ENCODE results near the gene MKNK2. TPM values are rescaled to one million over a fixed set of nuclear protein-coding genes. Genes with fewer than 3 reads are reported as not detected.

MKNK2 gene
- polyA plus RNA-seq, 1 of the 3 experiments (the other 2 are of a cell fraction), result 65.4 TPM

DNA sequence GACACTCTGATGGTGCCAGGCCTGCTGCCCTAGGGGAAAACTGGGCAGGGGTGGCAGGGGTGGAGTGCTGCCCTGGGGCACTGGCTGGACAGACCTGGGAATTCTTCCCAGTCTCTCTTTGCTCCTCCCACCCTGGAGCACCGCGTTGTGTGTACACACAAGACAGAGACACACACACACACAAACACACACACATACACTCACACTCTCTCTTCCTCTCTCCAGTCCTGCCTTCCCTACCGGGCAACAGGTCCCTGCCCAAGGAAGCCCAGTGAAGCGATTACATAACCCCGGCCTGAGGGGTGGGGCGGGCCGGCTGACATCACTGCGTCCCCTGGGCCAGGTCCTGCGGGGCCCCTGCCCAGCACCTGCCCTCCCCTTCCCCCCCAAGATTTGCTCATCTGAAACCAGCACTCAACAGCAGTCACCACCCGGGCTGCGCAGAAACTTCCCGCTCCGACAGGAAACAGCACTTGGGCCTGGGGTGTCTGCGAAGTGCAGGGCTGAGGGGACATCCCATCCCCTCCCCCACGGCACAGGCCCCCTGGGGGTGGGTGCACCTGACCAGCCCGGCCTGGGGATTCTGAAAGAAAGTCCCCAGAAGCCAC, 1.2 kb downstream of the MKNK2 start:
- Histone ChIP-seq H3K4me2 (peak overlapping the region; percentile 98), H3F3A (replicated peaks; ENCODE audit: insufficient read depth) (peaks cover 14% of the 10 kb centered on the region), H3K4me3 (ENCODE audit: low read depth in 2 of 2, low read length in 1 of 2) (peak overlapping the region; percentile 90 to 94), H3K9ac (peak overlapping the region; percentile 82), H3K9me3 (no peaks in the 10 kb centered on the region), H3K9me2 (no peaks in the 10 kb centered on the region), H3K79me2 (ENCODE audit: insufficient read depth) (peaks cover 45% of the 10 kb centered on the region), H2AFZ (ENCODE audit: low read depth) (no peak overlapping the region), H3K36me3 (replicated peaks in 1 of 2; ENCODE audit: control insufficient read depth in 1 of 2, insufficient read depth in 2 of 2, low read length in 1 of 2) (peaks cover 0 to 23% of the 10 kb centered on the region in 2 experiments), H3K4me1 (ENCODE audit: control insufficient read depth in 1 of 2, insufficient read depth in 2 of 2, low read depth in 1 of 2, low read length in 1 of 2) (peaks cover 20 to 52% of the 10 kb centered on the region in 2 experiments; a peak in 2 of 4 replicates), H3K27me3 (ENCODE audit: insufficient read depth) (no peaks in the 10 kb centered on the region), H3K27ac (ENCODE audit: low read depth in 2 of 2, low read length in 1 of 2) (peak overlapping the region; percentile 28 to 76; a peak in 3 of 4 replicates), H4K20me1 (ENCODE audit: insufficient read depth) (peaks cover 58% of the 10 kb centered on the region)
- WGBS (ENCODE audit: low lambda C conversion rate), result under 1% methylated on average over 13 of the region's 16 CpGs
- TF ChIP-seq POLR2AphosphoS5 (IDR thresholded peaks at IDR 0.05; ENCODE audit: low read depth, low read length) (no peak), FOXM1 (IDR thresholded peaks at IDR 0.05; ENCODE audit: low read depth) (no peak), SMC3 (IDR thresholded peaks at IDR 0.05; ENCODE audit: low read depth, low read length) (no peak), RXRA (IDR thresholded peaks at IDR 0.05; ENCODE audit: borderline replicate concordance, low read depth) (no peak), GABPA (IDR thresholded peaks at IDR 0.05; ENCODE audit: low read depth) (no peak), FOSL2 (IDR thresholded peaks at IDR 0.05; ENCODE audit: borderline replicate concordance, low read depth) (no peak), MEF2A (IDR thresholded peaks at IDR 0.05; ENCODE audit: borderline replicate concordance, low read depth) (no peak), NRF1 (IDR thresholded peaks at IDR 0.05; ENCODE audit: low read depth, low read length) (0 out of 2 replicates have a peak, but pooled peaks have one; percentile 9), SIN3A (IDR thresholded peaks at IDR 0.05; ENCODE audit: borderline replicate concordance, low read depth, low read length) (0 out of 2 replicates have a peak, but pooled peaks have one; percentile 37), GATA2 (CRISPR knock-in tag; IDR thresholded peaks at IDR 0.05) (no peak), MXI1 (IDR thresholded peaks at IDR 0.05; ENCODE audit: low read depth, low read length) (0 out of 2 replicates have a peak, but pooled peaks have one; percentile 28)
- TF ChIP-seq, protein P1, sequence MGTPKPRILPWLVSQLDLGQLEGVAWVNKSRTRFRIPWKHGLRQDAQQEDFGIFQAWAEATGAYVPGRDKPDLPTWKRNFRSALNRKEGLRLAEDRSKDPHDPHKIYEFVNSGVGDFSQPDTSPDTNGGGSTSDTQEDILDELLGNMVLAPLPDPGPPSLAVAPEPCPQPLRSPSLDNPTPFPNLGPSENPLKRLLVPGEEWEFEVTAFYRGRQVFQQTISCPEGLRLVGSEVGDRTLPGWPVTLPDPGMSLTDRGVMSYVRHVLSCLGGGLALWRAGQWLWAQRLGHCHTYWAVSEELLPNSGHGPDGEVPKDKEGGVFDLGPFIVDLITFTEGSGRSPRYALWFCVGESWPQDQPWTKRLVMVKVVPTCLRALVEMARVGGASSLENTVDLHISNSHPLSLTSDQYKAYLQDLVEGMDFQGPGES (IDR thresholded peaks at IDR 0.05; ENCODE audit: low read depth, low read length), result no peak
- TF ChIP-seq, protein P2, sequence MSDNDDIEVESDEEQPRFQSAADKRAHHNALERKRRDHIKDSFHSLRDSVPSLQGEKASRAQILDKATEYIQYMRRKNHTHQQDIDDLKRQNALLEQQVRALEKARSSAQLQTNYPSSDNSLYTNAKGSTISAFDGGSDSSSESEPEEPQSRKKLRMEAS (IDR thresholded peaks at IDR 0.05; ENCODE audit: low read depth), result no peak
- TF ChIP-seq, protein P3, sequence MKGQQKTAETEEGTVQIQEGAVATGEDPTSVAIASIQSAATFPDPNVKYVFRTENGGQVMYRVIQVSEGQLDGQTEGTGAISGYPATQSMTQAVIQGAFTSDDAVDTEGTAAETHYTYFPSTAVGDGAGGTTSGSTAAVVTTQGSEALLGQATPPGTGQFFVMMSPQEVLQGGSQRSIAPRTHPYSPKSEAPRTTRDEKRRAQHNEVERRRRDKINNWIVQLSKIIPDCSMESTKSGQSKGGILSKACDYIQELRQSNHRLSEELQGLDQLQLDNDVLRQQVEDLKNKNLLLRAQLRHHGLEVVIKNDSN (IDR thresholded peaks at IDR 0.05; ENCODE audit: borderline replicate concordance, low read depth), result no peak
- TF ChIP-seq, protein P4, sequence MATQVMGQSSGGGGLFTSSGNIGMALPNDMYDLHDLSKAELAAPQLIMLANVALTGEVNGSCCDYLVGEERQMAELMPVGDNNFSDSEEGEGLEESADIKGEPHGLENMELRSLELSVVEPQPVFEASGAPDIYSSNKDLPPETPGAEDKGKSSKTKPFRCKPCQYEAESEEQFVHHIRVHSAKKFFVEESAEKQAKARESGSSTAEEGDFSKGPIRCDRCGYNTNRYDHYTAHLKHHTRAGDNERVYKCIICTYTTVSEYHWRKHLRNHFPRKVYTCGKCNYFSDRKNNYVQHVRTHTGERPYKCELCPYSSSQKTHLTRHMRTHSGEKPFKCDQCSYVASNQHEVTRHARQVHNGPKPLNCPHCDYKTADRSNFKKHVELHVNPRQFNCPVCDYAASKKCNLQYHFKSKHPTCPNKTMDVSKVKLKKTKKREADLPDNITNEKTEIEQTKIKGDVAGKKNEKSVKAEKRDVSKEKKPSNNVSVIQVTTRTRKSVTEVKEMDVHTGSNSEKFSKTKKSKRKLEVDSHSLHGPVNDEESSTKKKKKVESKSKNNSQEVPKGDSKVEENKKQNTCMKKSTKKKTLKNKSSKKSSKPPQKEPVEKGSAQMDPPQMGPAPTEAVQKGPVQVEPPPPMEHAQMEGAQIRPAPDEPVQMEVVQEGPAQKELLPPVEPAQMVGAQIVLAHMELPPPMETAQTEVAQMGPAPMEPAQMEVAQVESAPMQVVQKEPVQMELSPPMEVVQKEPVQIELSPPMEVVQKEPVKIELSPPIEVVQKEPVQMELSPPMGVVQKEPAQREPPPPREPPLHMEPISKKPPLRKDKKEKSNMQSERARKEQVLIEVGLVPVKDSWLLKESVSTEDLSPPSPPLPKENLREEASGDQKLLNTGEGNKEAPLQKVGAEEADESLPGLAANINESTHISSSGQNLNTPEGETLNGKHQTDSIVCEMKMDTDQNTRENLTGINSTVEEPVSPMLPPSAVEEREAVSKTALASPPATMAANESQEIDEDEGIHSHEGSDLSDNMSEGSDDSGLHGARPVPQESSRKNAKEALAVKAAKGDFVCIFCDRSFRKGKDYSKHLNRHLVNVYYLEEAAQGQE (IDR thresholded peaks at IDR 0.05; ENCODE audit: low read depth, low read length), result no peak
- CTCF ChIA-PET, result interaction anchor here (0.6 to 2.0 kb wide), 5 partner anchors 9 to 143 kb away, joined by 3 to 7 read pairs (median 3); no protein-coding TSS in a partner anchor
- peak; percentile 71 for DNase-seq
- POLR2A ChIA-PET, result interaction anchor here (0.6 to 2.0 kb wide), 4 partner anchors 8 to 30 kb away, joined by 3 to 9 read pairs (median 6); no protein-coding TSS in a partner anchor
